ENCODE results near the gene TRAF7.

Gene TRAF7

GRCh38 chr16:2177561-2177960 is 22.0 kb downstream of the TRAF7 start:
- H3K27ac Mint-ChIP-seq = no peak overlapping the region
- no peak for ATAC-seq
- no peaks in the 10 kb centered on the region for H3K27me3 Mint-ChIP-seq

GRCh38 chr16:2178321-2179106 is 22.9 kb downstream of the TRAF7 start:
- Mint-ChIP-seq H3K4me3 (no peak overlapping the region), H3K4me1 (no peaks in the 10 kb centered on the region), H3K27ac (no peak overlapping the region), H3K9me3 (no peaks in the 10 kb centered on the region), H3K27me3 (no peaks in the 10 kb centered on the region)
- DNase-seq = no peak
- peak; percentile 44 for ATAC-seq

More at GRCh38 chr16:2177561-2177960, 22.0 kb downstream of the TRAF7 start:
- no peak for DNase-seq
- no peaks in the 10 kb centered on the region for H3K4me1 Mint-ChIP-seq
- H3K9me3 Mint-ChIP-seq = no peaks in the 10 kb centered on the region
- H3K4me3 Mint-ChIP-seq = no peak overlapping the region

GRCh38 chr16:2179107-2179501 is 23.5 kb downstream of the TRAF7 start:
- Mint-ChIP-seq H3K27ac (no peak overlapping the region), H3K9me3 (no peaks in the 10 kb centered on the region)

GRCh38 chr16:2179576-2179975 is 24.0 kb downstream of the TRAF7 start:
- Mint-ChIP-seq H3K4me1 (no peaks in the 10 kb centered on the region), H3K27ac (no peak overlapping the region), H3K9me3 (no peaks in the 10 kb centered on the region), H3K27me3 (no peaks in the 10 kb centered on the region), H3K4me3 (no peak overlapping the region)
- no peak for DNase-seq
- no peak for ATAC-seq

More at GRCh38 chr16:2179107-2179501, 23.5 kb downstream of the TRAF7 start:
- no peaks in the 10 kb centered on the region for H3K27me3 Mint-ChIP-seq
- no peaks in the 10 kb centered on the region for H3K4me1 Mint-ChIP-seq
- H3K4me3 Mint-ChIP-seq = no peak overlapping the region
- DNase-seq (no peak), ATAC-seq (no peak)

GRCh38 chr16:2180461-2180860 is 24.9 kb downstream of the TRAF7 start:
- DNase-seq (no peak), ATAC-seq (peak; percentile 18)
- no peaks in the 10 kb centered on the region for H3K27me3 Mint-ChIP-seq
- H3K9me3 Mint-ChIP-seq = no peaks in the 10 kb centered on the region
- H3K4me3 Mint-ChIP-seq = no peak overlapping the region
- no peaks in the 10 kb centered on the region for H3K4me1 Mint-ChIP-seq
- no peak overlapping the region for H3K27ac Mint-ChIP-seq

- Mint-ChIP-seq H3K9me3 (no peaks in the 10 kb centered on the region), H3K27me3 (no peaks in the 10 kb centered on the region), H3K4me1 (no peaks in the 10 kb centered on the region), H3K27ac (no peak overlapping the region), H3K4me3 (no peak overlapping the region)
- DNase-seq = no peak
- ATAC-seq = no peak
These were observed 25.7 kb downstream of the TRAF7 start for GRCh38 chr16:2180962-2181923.

- Mint-ChIP-seq H3K27me3 (no peaks in the 10 kb centered on the region), H3K9me3 (no peaks in the 10 kb centered on the region), H3K4me3 (no peak overlapping the region), H3K4me1 (no peaks in the 10 kb centered on the region), H3K27ac (no peak overlapping the region)
- ATAC-seq (no peak), DNase-seq (no peak)
These were observed 26.4 kb downstream of the TRAF7 start for GRCh38 chr16:2181952-2182351.

- Mint-ChIP-seq H3K4me1 (no peaks in the 10 kb centered on the region), H3K4me3 (no peak overlapping the region), H3K27ac (peak overlapping the region in 1 of 2 donors; percentile 44), H3K9me3 (no peaks in the 10 kb centered on the region), H3K27me3 (no peaks in the 10 kb centered on the region)
- DNase-seq (no peak), ATAC-seq (no peak)
These were observed 28.1 kb downstream of the TRAF7 start for GRCh38 chr16:2183671-2184070.

- H3K9me3 Mint-ChIP-seq = no peaks in the 10 kb centered on the region
- no peaks in the 10 kb centered on the region for H3K4me1 Mint-ChIP-seq
- ATAC-seq (no peak), DNase-seq (no peak)
- no peak overlapping the region for H3K27ac Mint-ChIP-seq
- no peaks in the 10 kb centered on the region for H3K27me3 Mint-ChIP-seq
- H3K4me3 Mint-ChIP-seq = no peak overlapping the region
These were observed 28.8 kb downstream of the TRAF7 start for GRCh38 chr16:2184346-2184745.

- no peaks in the 10 kb centered on the region for H3K4me1 Mint-ChIP-seq
- H3K27me3 Mint-ChIP-seq = no peaks in the 10 kb centered on the region
- DNase-seq (no peak), ATAC-seq (no peak)
- H3K27ac Mint-ChIP-seq = no peak overlapping the region
- no peaks in the 10 kb centered on the region for H3K9me3 Mint-ChIP-seq
- no peak overlapping the region for H3K4me3 Mint-ChIP-seq
These were observed 29.4 kb downstream of the TRAF7 start for GRCh38 chr16:2184962-2185361.

GRCh38 chr16:2186064-2186463 is 30.5 kb downstream of the TRAF7 start:
- H3K27ac Mint-ChIP-seq = no peak overlapping the region
- no peak for ATAC-seq
- H3K27me3 Mint-ChIP-seq = no peaks in the 10 kb centered on the region
- no peak overlapping the region for H3K4me3 Mint-ChIP-seq
- DNase-seq = no peak
- no peaks in the 10 kb centered on the region for H3K4me1 Mint-ChIP-seq
- no peaks in the 10 kb centered on the region for H3K9me3 Mint-ChIP-seq

GRCh38 chr16:2186505-2186904 is 30.9 kb downstream of the TRAF7 start:
- Mint-ChIP-seq H3K4me1 (no peaks in the 10 kb centered on the region), H3K27ac (no peak overlapping the region), H3K4me3 (no peak overlapping the region), H3K27me3 (no peaks in the 10 kb centered on the region), H3K9me3 (no peaks in the 10 kb centered on the region)
- no peak for ATAC-seq
- no peak for DNase-seq

GRCh38 chr16:2187212-2187611 is 31.6 kb downstream of the TRAF7 start:
- no peak overlapping the region for H3K4me3 Mint-ChIP-seq
- DNase-seq (no peak), ATAC-seq (no peak)
- H3K9me3 Mint-ChIP-seq = no peaks in the 10 kb centered on the region
- no peaks in the 10 kb centered on the region for H3K27me3 Mint-ChIP-seq
- no peak overlapping the region for H3K27ac Mint-ChIP-seq
- no peaks in the 10 kb centered on the region for H3K4me1 Mint-ChIP-seq

GRCh38 chr16:2188395-2188794 is 32.8 kb downstream of the TRAF7 start:
- no peak overlapping the region for H3K27ac Mint-ChIP-seq
- ATAC-seq = no peak
- no peaks in the 10 kb centered on the region for H3K9me3 Mint-ChIP-seq
- no peaks in the 10 kb centered on the region for H3K4me1 Mint-ChIP-seq
- DNase-seq = no peak
- H3K4me3 Mint-ChIP-seq = no peak overlapping the region
- H3K27me3 Mint-ChIP-seq = no peaks in the 10 kb centered on the region

GRCh38 chr16:2189252-2189893 is 33.8 kb downstream of the TRAF7 start:
- Mint-ChIP-seq H3K4me1 (no peaks in the 10 kb centered on the region), H3K27ac (no peak overlapping the region), H3K27me3 (peaks cover 3% of the 10 kb centered on the region), H3K9me3 (no peaks in the 10 kb centered on the region), H3K4me3 (no peak overlapping the region)
- ATAC-seq = no peak
- DNase-seq = no peak
